ENCODE data around the gene UPK1A. TPM values are rescaled to one million over a fixed set of nuclear protein-coding genes. Genes with fewer than 3 reads are reported as not detected.

Gene UPK1A
- total RNA-seq, 1 experiment from 2014 or later, result 1.6 TPM

DNA sequence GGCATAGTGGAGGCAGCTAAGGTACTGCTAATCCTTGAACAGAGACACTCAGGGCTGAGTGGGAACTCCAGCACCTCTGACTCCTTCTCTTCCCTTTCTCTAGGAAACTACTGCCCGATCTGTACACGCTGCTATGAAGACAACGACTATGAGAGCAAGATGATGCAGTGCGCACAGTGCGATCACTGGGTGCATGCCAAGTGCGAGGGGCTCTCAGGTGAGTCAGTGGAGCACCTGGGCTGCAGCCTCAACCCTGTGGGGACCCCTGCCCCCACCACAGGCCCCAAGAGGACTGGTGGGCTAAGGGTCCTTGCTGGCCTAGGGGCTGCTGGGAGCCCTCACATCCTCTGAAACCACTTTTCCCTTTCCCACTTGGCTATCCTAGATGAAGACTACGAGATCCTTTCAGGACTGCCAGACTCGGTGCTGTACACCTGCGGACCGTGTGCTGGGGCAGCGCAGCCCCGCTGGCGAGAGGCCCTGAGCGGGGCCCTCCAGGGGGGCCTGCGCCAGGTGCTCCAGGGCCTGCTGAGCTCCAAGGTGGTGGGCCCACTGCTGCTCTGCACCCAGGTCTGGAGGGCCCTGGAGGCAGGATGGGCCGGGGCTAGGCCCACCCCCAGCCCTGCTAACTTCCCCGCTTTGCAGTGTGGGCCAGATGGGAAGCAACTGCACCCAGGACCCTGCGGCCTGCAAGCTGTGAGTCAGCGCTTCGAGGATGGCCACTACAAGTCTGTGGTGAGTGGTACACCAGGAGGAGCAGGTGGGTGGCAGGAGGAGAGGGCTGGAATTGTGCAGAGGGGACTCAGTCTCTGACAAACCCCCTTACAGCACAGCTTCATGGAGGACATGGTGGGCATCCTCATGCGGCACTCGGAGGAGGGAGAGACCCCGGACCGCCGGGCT lies 61.0 kb downstream of the UPK1A start (continued):
- TF ChIP-seq, protein P1, sequence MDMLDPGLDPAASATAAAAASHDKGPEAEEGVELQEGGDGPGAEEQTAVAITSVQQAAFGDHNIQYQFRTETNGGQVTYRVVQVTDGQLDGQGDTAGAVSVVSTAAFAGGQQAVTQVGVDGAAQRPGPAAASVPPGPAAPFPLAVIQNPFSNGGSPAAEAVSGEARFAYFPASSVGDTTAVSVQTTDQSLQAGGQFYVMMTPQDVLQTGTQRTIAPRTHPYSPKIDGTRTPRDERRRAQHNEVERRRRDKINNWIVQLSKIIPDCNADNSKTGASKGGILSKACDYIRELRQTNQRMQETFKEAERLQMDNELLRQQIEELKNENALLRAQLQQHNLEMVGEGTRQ (CRISPR knock-in tag; IDR thresholded peaks at IDR 0.05), result no peak
- TF ChIP-seq GABPB1 (CRISPR knock-in tag; IDR thresholded peaks at IDR 0.05), result no peak
- TF ChIP-seq ELF4 (CRISPR knock-in tag; IDR thresholded peaks at IDR 0.05; ENCODE audit: low read depth), result no peak
- TF ChIP-seq ATF6 (CRISPR knock-in tag; IDR thresholded peaks at IDR 0.05), result no peak
- TF ChIP-seq ZNF281 (CRISPR knock-in tag; IDR thresholded peaks at IDR 0.05), result no peak
- no peak for TF ChIP-seq MLX (CRISPR knock-in tag; IDR thresholded peaks at IDR 0.05)
- TF ChIP-seq, protein P2, sequence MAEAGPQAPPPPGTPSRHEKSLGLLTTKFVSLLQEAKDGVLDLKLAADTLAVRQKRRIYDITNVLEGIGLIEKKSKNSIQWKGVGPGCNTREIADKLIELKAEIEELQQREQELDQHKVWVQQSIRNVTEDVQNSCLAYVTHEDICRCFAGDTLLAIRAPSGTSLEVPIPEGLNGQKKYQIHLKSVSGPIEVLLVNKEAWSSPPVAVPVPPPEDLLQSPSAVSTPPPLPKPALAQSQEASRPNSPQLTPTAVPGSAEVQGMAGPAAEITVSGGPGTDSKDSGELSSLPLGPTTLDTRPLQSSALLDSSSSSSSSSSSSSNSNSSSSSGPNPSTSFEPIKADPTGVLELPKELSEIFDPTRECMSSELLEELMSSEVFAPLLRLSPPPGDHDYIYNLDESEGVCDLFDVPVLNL (CRISPR knock-in tag; IDR thresholded peaks at IDR 0.05; ENCODE audit: borderline replicate concordance, low read depth), result no peak
- TF ChIP-seq, protein P3, sequence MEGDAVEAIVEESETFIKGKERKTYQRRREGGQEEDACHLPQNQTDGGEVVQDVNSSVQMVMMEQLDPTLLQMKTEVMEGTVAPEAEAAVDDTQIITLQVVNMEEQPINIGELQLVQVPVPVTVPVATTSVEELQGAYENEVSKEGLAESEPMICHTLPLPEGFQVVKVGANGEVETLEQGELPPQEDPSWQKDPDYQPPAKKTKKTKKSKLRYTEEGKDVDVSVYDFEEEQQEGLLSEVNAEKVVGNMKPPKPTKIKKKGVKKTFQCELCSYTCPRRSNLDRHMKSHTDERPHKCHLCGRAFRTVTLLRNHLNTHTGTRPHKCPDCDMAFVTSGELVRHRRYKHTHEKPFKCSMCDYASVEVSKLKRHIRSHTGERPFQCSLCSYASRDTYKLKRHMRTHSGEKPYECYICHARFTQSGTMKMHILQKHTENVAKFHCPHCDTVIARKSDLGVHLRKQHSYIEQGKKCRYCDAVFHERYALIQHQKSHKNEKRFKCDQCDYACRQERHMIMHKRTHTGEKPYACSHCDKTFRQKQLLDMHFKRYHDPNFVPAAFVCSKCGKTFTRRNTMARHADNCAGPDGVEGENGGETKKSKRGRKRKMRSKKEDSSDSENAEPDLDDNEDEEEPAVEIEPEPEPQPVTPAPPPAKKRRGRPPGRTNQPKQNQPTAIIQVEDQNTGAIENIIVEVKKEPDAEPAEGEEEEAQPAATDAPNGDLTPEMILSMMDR (IDR thresholded peaks at IDR 0.05), result no peak
- TF ChIP-seq, protein P4, sequence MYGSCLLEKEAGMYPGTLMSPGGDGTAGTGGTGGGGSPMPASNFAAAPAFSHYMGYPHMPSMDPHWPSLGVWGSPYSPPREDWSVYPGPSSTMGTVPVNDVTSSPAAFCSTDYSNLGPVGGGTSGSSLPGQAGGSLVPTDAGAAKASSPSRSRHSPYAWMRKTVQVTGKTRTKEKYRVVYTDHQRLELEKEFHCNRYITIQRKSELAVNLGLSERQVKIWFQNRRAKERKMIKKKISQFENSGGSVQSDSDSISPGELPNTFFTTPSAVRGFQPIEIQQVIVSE (CRISPR knock-in tag; IDR thresholded peaks at IDR 0.05; ENCODE audit: borderline replicate concordance), result no peak
- no peak for TF ChIP-seq ZNF138 (CRISPR knock-in tag; conservative IDR thresholded peaks at IDR 0.05)

Other genes with a start within 250 kb of the UPK1A start
- gene FFAR2, start 218.3 kb upstream of the UPK1A start, total RNA-seq (2021), result not detected in 3 replicates
- 1.3 to 3.2 TPM (median 1.7 TPM) in 3 replicates for gene KRTDAP, start 176.1 kb upstream of the UPK1A start, total RNA-seq (2021)
- 284 to 302 TPM (median 285 TPM) in 3 replicates for gene DMKN, start 152.9 kb upstream of the UPK1A start, total RNA-seq (2021)
- 0.15 to 0.39 TPM in 2 of 3 replicates, not detected in the other for gene SBSN, start 138.2 kb upstream of the UPK1A start, total RNA-seq (2021)
- 0.20 to 0.30 TPM in 2 of 3 replicates, not detected in the other for gene GAPDHS, start 133.1 kb upstream of the UPK1A start, total RNA-seq (2021)
- 132 to 135 TPM (median 132 TPM) in 3 replicates for gene TMEM147, start 120.9 kb upstream of the UPK1A start, total RNA-seq (2021)
- 0.59 to 1.2 TPM (median 1.1 TPM) in 3 replicates for gene ATP4A, start 102.9 kb upstream of the UPK1A start, total RNA-seq (2021)
- not detected in 3 replicates for gene PMIS2, start 80.3 kb upstream of the UPK1A start, total RNA-seq (2021)
- 23.5 to 25.4 TPM (median 24.4 TPM) in 3 replicates for gene HAUS5, start 53.8 kb upstream of the UPK1A start, total RNA-seq (2021)
- gene RBM42, start 37.5 kb upstream of the UPK1A start, total RNA-seq (2021), result 84.7 to 94.9 TPM (median 88.6 TPM) in 3 replicates
- gene ETV2, start 24.8 kb upstream of the UPK1A start, total RNA-seq (2021), result 1.4 to 1.9 TPM (median 1.7 TPM) in 3 replicates
- 523 to 536 TPM (median 526 TPM) in 3 replicates for gene COX6B1, start 18.2 kb upstream of the UPK1A start, total RNA-seq (2021)
- gene ZBTB32, start 38.0 kb downstream of the UPK1A start, total RNA-seq (2021), result 0.11 to 0.34 TPM (median 0.18 TPM) in 3 replicates
- 53.6 to 66.6 TPM (median 58.1 TPM) in 3 replicates for gene KMT2B, start 51.5 kb downstream of the UPK1A start, total RNA-seq (2021)
- 9.9 to 12.7 TPM (median 12.3 TPM) in 3 replicates for gene IGFLR1, start 75.9 kb downstream of the UPK1A start, total RNA-seq (2021)
- gene U2AF1L4, start 78.9 kb downstream of the UPK1A start, total RNA-seq (2021), result 19.7 to 20.9 TPM (median 20.8 TPM) in 3 replicates
- gene PSENEN, start 79.1 kb downstream of the UPK1A start, total RNA-seq (2021), result 80.3 to 85.3 TPM (median 84.0 TPM) in 3 replicates
- gene LIN37, start 82.1 kb downstream of the UPK1A start, total RNA-seq (2021), result 4.7 to 6.4 TPM (median 5.6 TPM) in 3 replicates
- gene HSPB6, start 90.5 kb downstream of the UPK1A start, total RNA-seq (2021), result 1.4 to 2.5 TPM (median 1.7 TPM) in 3 replicates
- 32.9 to 36.7 TPM (median 36.2 TPM) in 3 replicates for gene PROSER3, start 91.7 kb downstream of the UPK1A start, total RNA-seq (2021)
- 36.8 to 43.9 TPM (median 39.8 TPM) in 3 replicates for gene ARHGAP33, start 109.0 kb downstream of the UPK1A start, total RNA-seq (2021)
- gene PRODH2, start 146.3 kb downstream of the UPK1A start, total RNA-seq (2021), result 0.14 TPM in 1 of 3 replicates, not detected in the others
- 0.61 to 1.7 TPM (median 1.7 TPM) in 3 replicates for gene NPHS1, start 186.0 kb downstream of the UPK1A start, total RNA-seq (2021)
- 4.7 to 5.3 TPM (median 4.9 TPM) in 3 replicates for gene KIRREL2, start 190.4 kb downstream of the UPK1A start, total RNA-seq (2021)
- 15.5 to 24.0 TPM (median 20.2 TPM) in 3 replicates for gene APLP1, start 202.1 kb downstream of the UPK1A start, total RNA-seq (2021)
- gene NFKBID, start 234.0 kb downstream of the UPK1A start, total RNA-seq (2021), result 10.6 to 13.9 TPM (median 12.8 TPM) in 3 replicates
- gene HCST, start 236.0 kb downstream of the UPK1A start, total RNA-seq (2021), result 1.8 to 1.9 TPM (median 1.8 TPM) in 3 replicates
- gene TYROBP, start 241.8 kb downstream of the UPK1A start, total RNA-seq (2021), result 0.34 to 0.55 TPM (median 0.46 TPM) in 3 replicates